ENCODE results near the gene AUTS2. TPM values are rescaled to one million over a fixed set of nuclear protein-coding genes. Genes with fewer than 3 reads are reported as not detected.

AUTS2 gene
- total and polyA plus RNA-seq, 4 experiments from 2014 or later: 3.4 to 35.2 (median 25.5) TPM

DNA sequence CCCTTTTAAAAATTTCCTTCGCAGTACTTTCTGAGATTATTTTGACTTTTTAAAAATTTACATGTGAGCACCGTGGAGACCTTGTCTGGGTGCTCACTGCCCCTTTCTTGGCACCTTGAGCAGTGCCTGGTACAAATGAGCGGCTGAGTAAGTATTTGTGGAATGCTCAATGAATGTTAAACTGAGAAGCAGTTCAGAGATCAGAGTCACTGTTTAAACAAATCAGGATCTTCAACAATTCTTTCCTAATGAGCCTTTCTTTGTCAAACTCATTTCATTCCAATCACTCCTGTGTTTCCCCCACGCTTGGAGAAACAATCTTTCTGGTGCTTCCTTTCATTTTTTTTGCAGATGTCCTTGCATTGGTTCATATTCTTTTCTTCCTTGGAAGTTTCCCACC is 922.3 kb downstream of the AUTS2 start:
- Mint-ChIP-seq H3K9me3 (peaks cover 0 to 4% (median 0%) of the 10 kb centered on the region in 8 donors), H3K36me3 (no peaks in the 10 kb centered on the region), H3K4me3 (no peak overlapping the region), H3K4me1 (no peaks in the 10 kb centered on the region), H3K27ac (no peak overlapping the region), H3K27me3 (peaks cover 0 to 2% of the 10 kb centered on the region in 2 donors)
- no peaks in the 10 kb centered on the region for H3K36me3 ChIP-seq (ENCODE audit: insufficient read depth, low read length)
- H3K27me3 ChIP-seq (ENCODE audit: insufficient read depth, low read length): no peaks in the 10 kb centered on the region
- no peaks in the 10 kb centered on the region for H3K9me3 ChIP-seq (ENCODE audit: control insufficient read depth in 1 of 2, low read length in 2 of 2)
- no peak overlapping the region for H3K4me3 ChIP-seq (ENCODE audit: low read length in 2 of 2)
- no peak overlapping the region for H3K27ac ChIP-seq (ENCODE audit: low read depth, low read length)
- ChIA-PET POLR2A (ENCODE audit: partially characterized antibody) (no interaction called here), CTCF (ENCODE audit: partially characterized antibody) (no interaction called here)
- intact Hi-C loops (cut with micrococcal nuclease): no loop called here
- no peaks in the 10 kb centered on the region for H3K4me1 ChIP-seq (ENCODE audit: insufficient read depth, low read length)
- DNase-seq: no peak

GRCh38 chr7:70523249-70523988 is 925.1 kb downstream of the AUTS2 start:
- ChIA-PET CTCF (ENCODE audit: partially characterized antibody) (interaction anchor here (1.0 kb wide), 1 partner anchor 175 kb away, joined by 4 read pairs; no protein-coding TSS in a partner anchor), POLR2A (ENCODE audit: partially characterized antibody) (no interaction called here)
- H3K4me3 Mint-ChIP-seq: no peak overlapping the region

GRCh38 chr7:70523989-70524351 is 925.7 kb downstream of the AUTS2 start:
- no peaks in the 10 kb centered on the region for H3K27me3 Mint-ChIP-seq
- intact Hi-C loops (cut with micrococcal nuclease): no loop called here
- CTCF ChIA-PET (ENCODE audit: partially characterized antibody): interaction anchor here (1.0 kb wide), 1 partner anchor 175 kb away, joined by 4 read pairs; no protein-coding TSS in a partner anchor
- no peaks in the 10 kb centered on the region for H3K36me3 Mint-ChIP-seq
- no peak overlapping the region for H3K27ac Mint-ChIP-seq
- H3K4me3 Mint-ChIP-seq: no peak overlapping the region
- no peak overlapping the region for H3K4me3 ChIP-seq (ENCODE audit: low read length in 2 of 2)
- no peak overlapping the region for H3K27ac ChIP-seq (ENCODE audit: low read depth, low read length)
- H3K9me3 Mint-ChIP-seq: peaks cover 0 to 5% (median 0%) of the 10 kb centered on the region in 8 donors
- H3K27me3 ChIP-seq (ENCODE audit: insufficient read depth, low read length): no peaks in the 10 kb centered on the region
- no peaks in the 10 kb centered on the region for H3K4me1 ChIP-seq (ENCODE audit: insufficient read depth, low read length)
- POLR2A ChIA-PET (ENCODE audit: partially characterized antibody): no interaction called here
- no peaks in the 10 kb centered on the region for H3K9me3 ChIP-seq (ENCODE audit: control insufficient read depth in 1 of 2, low read length in 2 of 2)
- H3K4me1 Mint-ChIP-seq: no peaks in the 10 kb centered on the region
- H3K36me3 ChIP-seq (ENCODE audit: insufficient read depth, low read length): no peaks in the 10 kb centered on the region
- no peak for DNase-seq

More at GRCh38 chr7:70523249-70523988, 925.1 kb downstream of the AUTS2 start:
- H3K4me1 Mint-ChIP-seq: no peaks in the 10 kb centered on the region
- H3K36me3 Mint-ChIP-seq: no peaks in the 10 kb centered on the region
- Histone ChIP-seq H3K27me3 (ENCODE audit: insufficient read depth, low read length) (no peaks in the 10 kb centered on the region), H3K36me3 (ENCODE audit: insufficient read depth, low read length) (no peaks in the 10 kb centered on the region), H3K27ac (ENCODE audit: low read depth, low read length) (no peak overlapping the region), H3K4me3 (ENCODE audit: low read length in 2 of 2) (no peak overlapping the region), H3K4me1 (ENCODE audit: insufficient read depth, low read length) (no peaks in the 10 kb centered on the region), H3K9me3 (ENCODE audit: control insufficient read depth in 1 of 2, low read length in 2 of 2) (no peaks in the 10 kb centered on the region)
- H3K9me3 Mint-ChIP-seq: peaks cover 0 to 5% (median 0%) of the 10 kb centered on the region in 8 donors
- H3K27me3 Mint-ChIP-seq: no peaks in the 10 kb centered on the region
- H3K27ac Mint-ChIP-seq: no peak overlapping the region
- DNase-seq: no peak
- intact Hi-C loops (cut with micrococcal nuclease): no loop called here

- Histone ChIP-seq H3K4me1 (ENCODE audit: insufficient read depth, low read length) (no peaks in the 10 kb centered on the region), H3K4me3 (ENCODE audit: low read length in 2 of 2) (no peak overlapping the region), H3K27ac (ENCODE audit: low read depth, low read length) (no peak overlapping the region), H3K9me3 (ENCODE audit: control insufficient read depth in 1 of 2, low read length in 2 of 2) (no peaks in the 10 kb centered on the region), H3K27me3 (ENCODE audit: insufficient read depth, low read length) (no peaks in the 10 kb centered on the region), H3K36me3 (ENCODE audit: insufficient read depth, low read length) (no peaks in the 10 kb centered on the region)
- intact Hi-C loops (cut with micrococcal nuclease): no loop called here
- H3K9me3 Mint-ChIP-seq: peaks cover 0 to 3% (median 0%) of the 10 kb centered on the region in 8 donors
- no peak overlapping the region for H3K4me3 Mint-ChIP-seq
- H3K27me3 Mint-ChIP-seq: no peaks in the 10 kb centered on the region
- H3K36me3 Mint-ChIP-seq: no peaks in the 10 kb centered on the region
- H3K27ac Mint-ChIP-seq: no peak overlapping the region
- ChIA-PET POLR2A (ENCODE audit: partially characterized antibody) (no interaction called here), CTCF (ENCODE audit: partially characterized antibody) (no interaction called here)
- DNase-seq: no peak
- H3K4me1 Mint-ChIP-seq: no peaks in the 10 kb centered on the region
These were observed 927.7 kb downstream of the AUTS2 start for GRCh38 chr7:70525991-70526390.

- no peaks in the 10 kb centered on the region for H3K27me3 Mint-ChIP-seq
- H3K36me3 ChIP-seq (ENCODE audit: insufficient read depth, low read length): no peaks in the 10 kb centered on the region
- H3K27ac ChIP-seq (ENCODE audit: low read depth, low read length): no peak overlapping the region
- no peaks in the 10 kb centered on the region for H3K9me3 ChIP-seq (ENCODE audit: control insufficient read depth in 1 of 2, low read length in 2 of 2)
- no peaks in the 10 kb centered on the region for H3K4me1 Mint-ChIP-seq
- H3K4me3 ChIP-seq (ENCODE audit: low read length in 2 of 2): no peak overlapping the region
- peak overlapping the region in 1 of 7 donors; percentile 78 for H3K27ac Mint-ChIP-seq
- ChIA-PET CTCF (ENCODE audit: partially characterized antibody) (no interaction called here), POLR2A (ENCODE audit: partially characterized antibody) (interaction anchor here (0.6 kb wide), 1 partner anchor 8 kb away, joined by 3 read pairs; no protein-coding TSS in a partner anchor)
- DNase-seq: no peak
- no peaks in the 10 kb centered on the region for H3K4me1 ChIP-seq (ENCODE audit: insufficient read depth, low read length)
- intact Hi-C loops (cut with micrococcal nuclease): no loop called here
- H3K4me3 Mint-ChIP-seq: no peak overlapping the region
- H3K36me3 Mint-ChIP-seq: no peaks in the 10 kb centered on the region
- H3K9me3 Mint-ChIP-seq: peaks cover 0 to 7% (median under 1%) of the 10 kb centered on the region in 8 donors
- no peaks in the 10 kb centered on the region for H3K27me3 ChIP-seq (ENCODE audit: insufficient read depth, low read length)
These were observed 929.3 kb downstream of the AUTS2 start for GRCh38 chr7:70527520-70528115.

DNA sequence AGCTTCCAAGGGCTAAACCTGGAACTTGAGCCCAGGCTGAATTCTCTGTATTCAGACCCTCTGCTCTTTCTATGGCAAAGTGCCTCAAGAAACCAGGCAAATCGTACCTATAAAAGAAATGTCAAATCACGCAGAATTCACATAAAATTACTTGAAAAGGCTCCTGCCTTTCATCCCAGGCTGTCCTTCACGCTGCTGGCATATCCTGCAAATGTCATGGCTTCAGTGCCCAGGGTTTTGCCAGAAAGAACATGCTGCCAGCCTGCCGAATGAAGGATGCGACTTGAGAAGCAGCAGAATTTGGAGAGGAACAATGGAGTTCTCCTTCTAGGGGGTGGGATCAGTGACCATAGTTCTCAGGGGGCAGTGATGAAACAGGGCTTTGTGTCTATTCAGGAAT is 931.2 kb downstream of the AUTS2 start:
- no peak overlapping the region for H3K4me3 ChIP-seq (ENCODE audit: low read length in 2 of 2)
- Mint-ChIP-seq H3K36me3 (no peaks in the 10 kb centered on the region), H3K27ac (no peak overlapping the region), H3K9me3 (peaks cover 0 to 8% (median under 1%) of the 10 kb centered on the region in 8 donors), H3K4me3 (no peak overlapping the region), H3K4me1 (no peaks in the 10 kb centered on the region), H3K27me3 (no peaks in the 10 kb centered on the region)
- CTCF ChIA-PET (ENCODE audit: partially characterized antibody): no interaction called here
- no peaks in the 10 kb centered on the region for H3K36me3 ChIP-seq (ENCODE audit: insufficient read depth, low read length)
- POLR2A ChIA-PET (ENCODE audit: partially characterized antibody): no interaction called here
- H3K9me3 ChIP-seq (ENCODE audit: control insufficient read depth in 1 of 2, low read length in 2 of 2): no peaks in the 10 kb centered on the region
- DNase-seq: no peak
- H3K4me1 ChIP-seq (ENCODE audit: insufficient read depth, low read length): no peaks in the 10 kb centered on the region
- H3K27ac ChIP-seq (ENCODE audit: low read depth, low read length): no peak overlapping the region
- intact Hi-C loops (cut with micrococcal nuclease): no loop called here
- H3K27me3 ChIP-seq (ENCODE audit: insufficient read depth, low read length): no peaks in the 10 kb centered on the region

DNA sequence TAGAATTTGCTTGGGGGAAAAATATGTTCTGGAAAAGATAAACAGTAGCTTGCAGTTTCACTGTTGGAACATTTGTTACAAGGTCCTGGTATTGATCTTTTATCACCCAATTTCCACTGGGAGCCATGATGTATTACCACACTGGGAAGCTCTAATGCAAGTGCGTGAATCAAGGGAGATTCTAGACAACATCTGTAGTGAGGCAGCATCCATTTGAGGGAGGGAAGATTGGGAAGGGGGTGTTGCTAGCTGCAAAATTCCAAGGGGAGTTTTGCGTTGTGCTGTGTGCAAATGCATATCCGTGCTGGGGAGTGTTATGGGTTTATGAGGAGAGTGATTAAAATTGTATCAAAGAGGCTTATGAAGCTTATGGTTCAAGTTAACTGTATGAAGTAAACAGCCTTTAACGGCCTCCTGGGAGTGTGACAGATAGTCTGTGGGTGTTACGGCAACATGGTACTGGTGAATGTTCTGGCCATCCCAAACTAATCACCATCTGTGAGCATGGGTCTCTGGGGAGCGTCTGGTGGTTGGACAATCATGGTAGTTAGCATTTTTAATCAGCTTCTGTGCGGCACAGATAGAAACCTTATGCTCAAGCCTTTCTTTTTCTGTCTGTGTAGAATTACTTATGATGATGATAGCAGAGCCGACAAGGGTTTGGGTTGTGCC is 931.8 kb downstream of the AUTS2 start:
- Mint-ChIP-seq H3K4me1 (no peaks in the 10 kb centered on the region), H3K27ac (no peak overlapping the region), H3K9me3 (peaks cover 0 to 8% (median under 1%) of the 10 kb centered on the region in 8 donors), H3K27me3 (no peaks in the 10 kb centered on the region), H3K4me3 (no peak overlapping the region), H3K36me3 (no peaks in the 10 kb centered on the region)
- no peak overlapping the region for H3K27ac ChIP-seq (ENCODE audit: low read depth, low read length)
- POLR2A ChIA-PET (ENCODE audit: partially characterized antibody): no interaction called here
- H3K27me3 ChIP-seq (ENCODE audit: insufficient read depth, low read length): no peaks in the 10 kb centered on the region
- H3K36me3 ChIP-seq (ENCODE audit: insufficient read depth, low read length): no peaks in the 10 kb centered on the region
- no peaks in the 10 kb centered on the region for H3K4me1 ChIP-seq (ENCODE audit: insufficient read depth, low read length)
- H3K9me3 ChIP-seq (ENCODE audit: control insufficient read depth in 1 of 2, low read length in 2 of 2): no peaks in the 10 kb centered on the region
- CTCF ChIA-PET (ENCODE audit: partially characterized antibody): no interaction called here
- intact Hi-C loops (cut with micrococcal nuclease): no loop called here
- no peak overlapping the region for H3K4me3 ChIP-seq (ENCODE audit: low read length in 2 of 2)
- no peak for DNase-seq

Measured in CD4-positive, alpha-beta memory T cell (primary cell).